GM12878 (cell line): ENCODE data around the gene NOVA2. TPM values are rescaled to one million over a fixed set of nuclear protein-coding genes. Genes with fewer than 3 reads are reported as not detected.

Experiments
- ATAC-seq: fragments of 200-7000 bp; cut with Tn5 transposase; 3 replicates; pipeline ENCODE4 v1.9.1; 2020; ENCODE audit warnings: mild to moderate bottlenecking, moderate library complexity
- BruUV-seq: library from RNA; stranded (reverse); fragments of 400-500 nt; replicated peaks from 2 replicates; lab custom pipeline; 2021; lab: Mats Ljungman, UMichigan
- CTCF ChIA-PET: fragments of 300-600 bp; sonication (Branson Sonifier 250); formaldehyde crosslinking; extraction: SDS; loops from one replicate; lab custom pipeline; 2021; ENCODE audit warnings: inconsistent platforms; lab: Yijun Ruan, JAX
- POLR2A ChIA-PET: fragments of 350-600 bp; formaldehyde crosslinking; extraction: SDS; loops from one replicate; lab custom pipeline; 2021; ENCODE audit warnings: inconsistent platforms; lab: Charles Lee
- RAD21 ChIA-PET: fragments of 300-600 bp; sonication (Branson Sonifier 250); formaldehyde crosslinking; loops from one replicate; lab custom pipeline; 2023; ENCODE audit warnings: antibody characterized with exemption; ENCODE audit not compliant: unreplicated experiment; lab: Charles Lee
- SMC1A ChIA-PET: fragments of 300-600 bp; sonication (Branson Sonifier 250); formaldehyde crosslinking; loops from one replicate; lab custom pipeline; 2023; ENCODE audit not compliant: unreplicated experiment, uncharacterized antibody; lab: Charles Lee
- DNase-seq: peaks from one replicate; pipeline ENCODE4 v3.0.0-alpha.2; 2011; ENCODE audit warnings: low read depth, low spot score
- FAIRE-seq: peaks from 3 replicates; lab custom pipeline; 2011; peaks lifted over from hg19 to GRCh38; lab: Jason Lieb, UNC
- H2AFZ ChIP-seq: 2 replicates; pipeline ENCODE4 v1.6.0; 2011; ENCODE audit warnings: low read depth, low read length, control low read depth; ENCODE audit not compliant: control insufficient read depth
- H3K27ac ChIP-seq: 2 replicates; pipeline ENCODE4 v1.5.1; 2011; ENCODE audit warnings: control low read depth; ENCODE audit not compliant: control insufficient read depth, insufficient read depth
- H3K27me3 ChIP-seq, 2 experiments: replicated peaks in 1 of 2; 2 replicates each; pipeline versions ENCODE4 v1.6.0 to v1.6.1; 2011; ENCODE audit warnings: low read length in 1 of 2; ENCODE audit not compliant: control insufficient read depth in 2 of 2, insufficient read depth in 2 of 2
- H3K36me3 ChIP-seq, 2 experiments: 2 replicates each; pipeline ENCODE4 v1.5.1; 2011; ENCODE audit warnings: low read length in 1 of 2; ENCODE audit not compliant: control insufficient read depth in 2 of 2, insufficient read depth in 2 of 2
- H3K4me1 ChIP-seq: 2 replicates; pipeline ENCODE4 v1.6.1; 2011; ENCODE audit warnings: mild to moderate bottlenecking, low read length, moderate library complexity, mixed read lengths; ENCODE audit not compliant: control insufficient read depth, insufficient read depth
- H3K4me2 ChIP-seq: 2 replicates; pipeline ENCODE4 v1.6.0; 2011; ENCODE audit warnings: control low read depth; ENCODE audit not compliant: control insufficient read depth, insufficient read depth
- H3K4me3 ChIP-seq: fragments of 200-600 bp; sonication (generic); 2 replicates; pipeline ENCODE4 v1.5.1; 2016
- H3K79me2 ChIP-seq: 2 replicates; pipeline ENCODE4 v1.6.0; 2011; ENCODE audit warnings: low read length; ENCODE audit not compliant: control insufficient read depth, insufficient read depth
- H3K9ac ChIP-seq: 2 replicates; pipeline ENCODE4 v1.8.0; 2011; ENCODE audit warnings: low read length, control low read depth, mixed read lengths; ENCODE audit not compliant: control insufficient read depth, insufficient read depth
- H3K9me3 ChIP-seq: replicated peaks from 3 replicates; pipeline ENCODE4 v1.5.1; 2011; ENCODE audit warnings: mild to moderate bottlenecking, low read length; ENCODE audit not compliant: control insufficient read depth, insufficient read depth
- H4K20me1 ChIP-seq: 2 replicates; pipeline ENCODE4 v1.6.0; 2011; ENCODE audit not compliant: control insufficient read depth, insufficient read depth
- DPF2 ChIP-seq: fragments of 450-650 bp; IDR thresholded peaks from 2 replicates; pipeline ENCODE4 v1.6.1; 2017; ENCODE audit warnings: mild to moderate bottlenecking
- E2F4 ChIP-seq: IDR thresholded peaks from 2 replicates; pipeline ENCODE4 v1.6.1; 2012; ENCODE audit warnings: low read depth, low read length, improper control_type of control experiment
- E2F8 ChIP-seq: fragments of 450-650 bp; IDR thresholded peaks from 2 replicates; pipeline ENCODE4 v1.6.1; 2018; ENCODE audit warnings: mild to moderate bottlenecking, low read depth, moderate library complexity; ENCODE audit not compliant: partially characterized antibody
- EZH2 ChIP-seq: IDR thresholded peaks from 2 replicates; pipeline ENCODE4 v1.6.1; 2012; ENCODE audit warnings: low read depth, mild to moderate bottlenecking, control low read depth, inconsistent platforms, low read length, borderline replicate concordance; ENCODE audit not compliant: control insufficient read depth
- HDAC6 ChIP-seq: fragments of 200-600 bp; sonication (generic); IDR thresholded peaks from one replicate; pipeline ENCODE4 v1.8.0; 2017; ENCODE audit warnings: antibody characterized with exemption; ENCODE audit not compliant: unreplicated experiment
- KLF5 ChIP-seq: fragments of 450-650 bp; IDR thresholded peaks from 2 replicates; pipeline ENCODE4 v1.6.1; 2014; ENCODE audit warnings: mild to moderate bottlenecking; ENCODE audit not compliant: partially characterized antibody
- MEF2B ChIP-seq: fragments of 450-650 bp; IDR thresholded peaks from 2 replicates; pipeline ENCODE4 v1.6.1; 2018; ENCODE audit warnings: mild to moderate bottlenecking, moderate library complexity; ENCODE audit not compliant: partially characterized antibody, poor library complexity, severe bottlenecking
- NRF1 ChIP-seq: conservative IDR thresholded peaks from 2 replicates; pipeline ENCODE4 v1.6.1; 2011; ENCODE audit warnings: mild to moderate bottlenecking, low read depth, low read length, improper control_type of control experiment
- RBBP5 ChIP-seq: fragments of 200-600 bp; sonication (generic); conservative IDR thresholded peaks from 2 replicates; pipeline ENCODE4 v1.6.1; 2016
- RELB ChIP-seq: fragments of 450-650 bp; IDR thresholded peaks from 2 replicates; pipeline ENCODE4 v1.6.1; 2017; ENCODE audit warnings: low read depth, mild to moderate bottlenecking, moderate library complexity
- SPI1 ChIP-seq: IDR thresholded peaks from 2 replicates; pipeline ENCODE4 v1.6.1; 2011; ENCODE audit warnings: low read depth, mild to moderate bottlenecking, low read length, moderate library complexity, borderline replicate concordance; ENCODE audit not compliant: insufficient read depth
- ZZZ3 ChIP-seq: IDR thresholded peaks from 2 replicates; pipeline ENCODE4 v1.6.1; 2011; ENCODE audit warnings: low read depth; ENCODE audit not compliant: control insufficient read depth, insufficient read length
- WGBS: methylation state at CpG from one replicate; pipeline ENCODE4 v1.1.6; 2016; ENCODE audit warnings: low lambda C conversion rate; ENCODE audit not compliant: insufficient replicate concordance, insufficient coverage; ENCODE audit errors: missing lambda C conversion rate; 5-methylcytosine and 5-hydroxymethylcytosine counted together
- in situ Hi-C: fragments of 300-500 bp; cut with MboI; formaldehyde crosslinking; loops from 9 replicates; pipeline ENCODE4 v1.14.3; 2018; ENCODE audit warnings: mixed read lengths
- intact Hi-C: fragments of 100-400 bp; cut with micrococcal nuclease; formaldehyde crosslinking; loops from one replicate; pipeline ENCODE4 v1.14.2; 2022; ENCODE audit not compliant: unreplicated experiment
- polyA plus RNA-seq, 11 experiments: library from polyadenylated mRNA; depleted of rRNA in 4 of 11; unstranded in 6 of 11; stranded (reverse) in 5 of 11; fragments of >200 nt; fragmentation: Nextera tagmentation in 4 of 11; fragmentation: Illumina TruSeq in 1 of 11; extraction: Ambion mirVana in 4 of 11; extraction: Trizol in 1 of 11; gene quantifications; 1 replicate in 1 of 11; 2 replicates in 10 of 11; pipeline versions ENCODE4 v1.2.1 to v1.2.3, GENCODE V29; 2011 to 2016; ENCODE audit warnings: inconsistent platforms in 2 of 11, missing spikeins in 2 of 11, low read depth in 1 of 11
- total RNA-seq, 4 experiments: library from RNA; depleted of rRNA in 3 of 4; stranded (reverse); fragments of >200 nt in 3 of 4; fragmentation: Illumina TruSeq in 1 of 4; extraction: Trizol in 1 of 4; gene quantifications; 2 replicates each; pipeline versions ENCODE4 v1.2.1 to v1.2.3, GENCODE V29; 2013 to 2021

NOVA2 gene
- total and polyA plus RNA-seq, 10 of the 15 experiments (the other 5 are each of a cell fraction or from before 2014, with no cell fraction given): under 0.01 to 0.44 (median 0.03) TPM; not detected in 4

GRCh38 chr19:46002678-46003275, 29.1 kb upstream of the NOVA2 start:
- SMC1A ChIA-PET: no interaction called here
- in situ Hi-C loops (no loop called here), intact Hi-C loops (no loop called here)
- H2AFZ ChIP-seq: no peak overlapping the region
- no TSS peak for BruUV-seq
- ATAC-seq: no peak
- no peak for DNase-seq
- POLR2A ChIA-PET: no interaction called here
- H3K36me3 ChIP-seq: no peaks in the 10 kb centered on the region
- no peak for FAIRE-seq
- no peak overlapping the region for H3K9ac ChIP-seq
- peaks cover 10% of the 10 kb centered on the region for H3K4me1 ChIP-seq
- no peaks in the 10 kb centered on the region for H3K27me3 ChIP-seq
- RAD21 ChIA-PET: no interaction called here
- no peaks in the 10 kb centered on the region; the same call in 1 of the 2 replicates for H3K79me2 ChIP-seq
- H3K4me2 ChIP-seq: no peak overlapping the region
- CTCF ChIA-PET: interaction anchor here (1.0 to 2.3 kb wide), 3 partner anchors 8 to 186 kb away, joined by 3 to 7 read pairs (median 4); partner anchors contain the start of gene SYMPK
- no peaks in the 10 kb centered on the region for H3K9me3 ChIP-seq
- H3K27ac ChIP-seq: no peak overlapping the region
- 95% methylated on average over 12 of the region's 15 CpGs for WGBS
- no peaks in the 10 kb centered on the region for H4K20me1 ChIP-seq
- H3K4me3 ChIP-seq: no peak overlapping the region
- no peak for TF ChIP-seq NRF1
- no peak for TF ChIP-seq ZZZ3
- no peak for TF ChIP-seq HDAC6
- no peak for TF ChIP-seq DPF2
- TF ChIP-seq RBBP5: no peak
- TF ChIP-seq RELB: no peak
- TF ChIP-seq SPI1: no peak
- no peak for TF ChIP-seq KLF5
- TF ChIP-seq EZH2: no peak
- TF ChIP-seq E2F8: no peak
- TF ChIP-seq MEF2B: no peak
- TF ChIP-seq E2F4: no peak
